Measurements from ENCODE around the gene SIK3.

The SIK3 gene

GRCh38 chr11:116833491-116833815 lies 264.8 kb downstream of the SIK3 start:
- no peak for DNase-seq

DNA sequence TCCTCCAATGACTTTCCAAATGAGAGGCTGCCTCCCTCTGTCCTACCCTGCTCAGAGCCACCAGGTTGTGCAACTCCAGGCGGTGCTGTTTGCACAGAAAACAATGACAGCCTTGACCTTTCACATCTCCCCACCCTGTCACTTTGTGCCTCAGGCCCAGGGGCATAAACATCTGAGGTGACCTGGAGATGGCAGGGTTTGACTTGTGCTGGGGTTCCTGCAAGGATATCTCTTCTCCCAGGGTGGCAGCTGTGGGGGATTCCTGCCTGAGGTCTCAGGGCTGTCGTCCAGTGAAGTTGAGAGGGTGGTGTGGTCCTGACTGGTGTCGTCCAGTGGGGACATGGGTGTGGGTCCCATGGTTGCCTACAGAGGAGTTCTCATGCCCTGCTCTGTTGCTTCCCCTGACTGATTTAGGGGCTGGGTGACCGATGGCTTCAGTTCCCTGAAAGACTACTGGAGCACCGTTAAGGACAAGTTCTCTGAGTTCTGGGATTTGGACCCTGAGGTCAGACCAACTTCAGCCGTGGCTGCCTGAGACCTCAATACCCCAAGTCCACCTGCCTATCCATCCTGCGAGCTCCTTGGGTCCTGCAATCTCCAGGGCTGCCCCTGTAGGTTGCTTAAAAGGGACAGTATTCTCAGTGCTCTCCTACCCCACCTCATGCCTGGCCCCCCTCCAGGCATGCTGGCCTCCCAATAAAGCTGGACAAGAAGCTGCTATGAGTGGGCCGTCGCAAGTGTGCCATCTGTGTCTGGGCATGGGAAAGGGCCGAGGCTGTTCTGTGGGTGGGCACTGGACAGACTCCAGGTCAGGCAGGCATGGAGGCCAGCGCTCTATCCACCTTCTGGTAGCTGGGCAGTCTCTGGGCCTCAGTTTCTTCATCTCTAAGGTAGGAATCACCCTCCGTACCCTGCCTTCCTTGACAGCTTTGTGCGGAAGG lies 265.6 kb downstream of the SIK3 start:
- no peak for DNase-seq

- no peak for DNase-seq
Measured at GRCh38 chr11:116831790-116832349, 266.4 kb downstream of the SIK3 start.

DNA sequence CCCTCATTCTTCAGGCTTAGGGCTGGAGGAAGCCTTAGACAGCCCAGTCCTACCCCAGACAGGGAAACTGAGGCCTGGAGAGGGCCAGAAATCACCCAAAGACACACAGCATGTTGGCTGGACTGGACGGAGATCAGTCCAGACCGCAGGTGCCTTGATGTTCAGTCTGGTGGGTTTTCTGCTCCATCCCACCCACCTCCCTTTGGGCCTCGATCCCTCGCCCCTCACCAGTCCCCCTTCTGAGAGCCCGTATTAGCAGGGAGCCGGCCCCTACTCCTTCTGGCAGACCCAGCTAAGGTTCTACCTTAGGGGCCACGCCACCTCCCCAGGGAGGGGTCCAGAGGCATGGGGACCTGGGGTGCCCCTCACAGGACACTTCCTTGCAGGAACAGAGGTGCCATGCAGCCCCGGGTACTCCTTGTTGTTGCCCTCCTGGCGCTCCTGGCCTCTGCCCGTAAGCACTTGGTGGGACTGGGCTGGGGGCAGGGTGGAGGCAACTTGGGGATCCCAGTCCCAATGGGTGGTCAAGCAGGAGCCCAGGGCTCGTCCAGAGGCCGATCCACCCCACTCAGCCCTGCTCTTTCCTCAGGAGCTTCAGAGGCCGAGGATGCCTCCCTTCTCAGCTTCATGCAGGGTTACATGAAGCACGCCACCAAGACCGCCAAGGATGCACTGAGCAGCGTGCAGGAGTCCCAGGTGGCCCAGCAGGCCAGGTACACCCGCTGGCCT lies 267.9 kb downstream of the SIK3 start:
- DNase-seq, result no peak

DNA sequence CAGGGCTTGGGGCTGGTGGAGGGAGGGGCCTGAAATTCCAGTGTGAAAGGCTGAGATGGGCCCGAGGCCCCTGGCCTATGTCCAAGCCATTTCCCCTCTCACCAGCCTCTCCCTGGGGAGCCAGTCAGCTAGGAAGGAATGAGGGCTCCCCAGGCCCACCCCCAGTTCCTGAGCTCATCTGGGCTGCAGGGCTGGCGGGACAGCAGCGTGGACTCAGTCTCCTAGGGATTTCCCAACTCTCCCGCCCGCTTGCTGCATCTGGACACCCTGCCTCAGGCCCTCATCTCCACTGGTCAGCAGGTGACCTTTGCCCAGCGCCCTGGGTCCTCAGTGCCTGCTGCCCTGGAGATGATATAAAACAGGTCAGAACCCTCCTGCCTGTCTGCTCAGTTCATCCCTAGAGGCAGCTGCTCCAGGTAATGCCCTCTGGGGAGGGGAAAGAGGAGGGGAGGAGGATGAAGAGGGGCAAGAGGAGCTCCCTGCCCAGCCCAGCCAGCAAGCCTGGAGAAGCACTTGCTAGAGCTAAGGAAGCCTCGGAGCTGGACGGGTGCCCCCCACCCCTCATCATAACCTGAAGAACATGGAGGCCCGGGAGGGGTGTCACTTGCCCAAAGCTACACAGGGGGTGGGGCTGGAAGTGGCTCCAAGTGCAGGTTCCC lies 268.6 kb downstream of the SIK3 start, which contains the start of gene APOC3:
Gene APOC3 (plus strand): TSS at position 383 of the 659 bp plus-strand sequence. CDS start 676 bp downstream, outside the sequence.
- no peak for DNase-seq

GRCh38 chr11:116828632-116829524 lies 269.4 kb downstream of the SIK3 start:
- DNase-seq, result no peak

DNA sequence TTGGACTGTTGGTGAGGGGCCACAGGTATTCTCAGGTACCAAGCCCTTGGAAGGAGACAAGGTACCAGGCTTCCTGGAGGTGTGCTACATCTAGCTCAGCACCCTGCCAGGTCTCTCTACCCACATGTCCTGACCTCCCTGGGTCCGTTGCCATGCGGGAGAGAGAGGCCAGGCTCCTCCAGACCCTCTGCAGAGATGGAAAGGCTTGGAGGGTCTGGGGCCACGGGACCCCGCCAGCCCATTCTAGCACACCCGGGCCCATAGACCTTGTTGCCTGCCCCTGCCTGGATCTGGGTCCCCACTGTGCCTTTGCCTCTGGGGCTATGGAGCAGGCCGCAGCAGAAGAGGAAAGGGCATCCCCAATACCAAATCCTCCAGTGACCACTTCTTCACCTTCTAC lies 270.8 kb downstream of the SIK3 start:
- DNase-seq, result no peak

DNA sequence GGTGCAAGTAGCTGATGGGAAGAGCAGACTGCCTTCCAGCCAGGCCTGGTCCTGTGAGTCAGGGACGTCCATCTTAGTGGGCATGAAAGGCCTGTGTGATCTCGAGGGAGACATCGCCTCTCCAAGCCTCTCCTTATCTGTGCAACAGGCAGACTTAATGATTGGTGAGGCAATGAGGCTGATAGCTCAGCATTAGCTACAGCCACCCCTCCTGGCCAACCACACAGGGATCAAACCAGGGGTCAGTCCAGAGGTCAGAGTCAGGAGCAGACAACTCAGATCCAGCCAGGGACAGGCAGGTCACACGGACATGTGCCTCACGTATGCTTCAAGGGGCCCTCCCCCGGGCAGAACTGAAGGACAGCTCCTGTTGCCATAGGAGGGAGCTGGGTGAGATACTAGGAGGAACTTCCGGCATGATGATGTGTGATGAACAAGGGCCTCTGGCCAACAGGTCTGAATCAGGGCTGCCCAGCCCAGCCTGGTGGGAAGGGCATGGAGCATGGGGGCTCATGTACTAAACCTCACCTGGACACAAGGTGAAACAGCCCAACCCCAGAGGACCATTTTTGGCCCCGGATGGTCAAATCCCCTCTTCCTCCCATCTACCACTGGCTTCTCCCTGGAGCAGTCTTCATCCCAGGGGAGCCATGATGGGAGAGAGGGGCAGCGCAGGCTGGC lies 271.3 kb downstream of the SIK3 start:
- DNase-seq, result no peak

GRCh38 chr11:116825854-116826750 lies 272.1 kb downstream of the SIK3 start:
- DNase-seq, result no peak

- no peak for DNase-seq
Measured at GRCh38 chr11:116825434-116825833, 272.8 kb downstream of the SIK3 start.

DNA sequence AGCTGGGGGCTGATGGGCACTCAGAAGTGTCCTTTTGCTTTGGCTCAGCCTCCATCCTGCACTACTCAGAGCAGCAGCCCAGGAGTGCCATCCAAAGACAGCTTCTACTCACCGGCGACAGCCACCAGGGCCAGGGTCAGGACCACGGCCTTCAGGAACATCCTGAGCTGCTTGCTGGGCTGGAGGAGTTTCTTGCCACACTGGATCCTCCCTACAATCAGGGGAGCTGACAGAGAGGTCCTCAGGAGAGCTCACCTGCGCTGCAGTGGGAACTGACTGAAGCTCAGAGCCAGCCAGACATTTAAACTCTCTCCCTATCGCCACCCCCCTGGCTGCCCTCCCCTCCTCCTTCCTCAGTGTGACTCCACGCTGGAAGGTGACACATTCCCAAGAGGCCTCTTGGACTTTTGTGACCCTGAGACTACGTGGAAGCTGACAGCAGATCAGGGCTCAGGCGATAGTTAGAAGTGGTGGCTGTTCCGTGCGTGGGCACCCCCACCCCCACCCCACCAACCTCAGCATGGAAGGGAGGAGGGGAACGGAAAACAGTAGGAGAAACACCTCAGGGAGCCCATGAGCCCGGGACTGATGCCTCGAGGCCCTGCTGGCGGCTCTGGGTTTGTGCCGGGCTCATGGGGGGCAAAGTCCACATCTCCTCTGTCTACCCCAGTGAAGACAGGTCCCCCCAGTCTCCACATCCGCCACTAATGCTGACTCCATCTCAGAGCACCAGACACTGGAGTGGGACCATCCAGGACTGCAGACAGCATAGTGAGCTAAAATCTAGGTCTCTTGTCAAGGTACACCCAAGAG lies 275.0 kb downstream of the SIK3 start, which contains the start of gene APOA4:
Gene APOA4 (minus strand): TSS at position 274 of the 813 bp plus-strand sequence. CDS start 113 bp downstream, at position 161.
- DNase-seq, result no peak

DNA sequence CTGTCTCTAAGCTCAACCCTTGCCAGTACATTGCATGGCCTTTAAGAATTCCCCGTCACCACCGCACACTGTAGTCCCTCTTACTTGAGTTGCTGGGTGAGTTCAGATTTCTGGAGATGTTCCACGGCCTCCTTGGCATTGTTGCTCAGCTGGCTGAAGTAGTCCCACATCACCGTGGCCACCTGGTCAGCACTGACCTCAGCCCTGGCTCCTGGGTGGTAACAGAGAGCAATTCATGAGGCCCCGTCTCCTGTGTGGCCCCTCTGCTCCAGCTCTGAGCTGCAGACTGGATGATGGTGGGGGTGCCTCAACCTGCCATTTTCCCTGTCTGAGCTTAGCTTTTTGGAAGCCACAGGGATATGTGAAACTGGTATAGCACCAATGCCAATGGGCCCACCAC lies 275.7 kb downstream of the SIK3 start:
- DNase-seq, result no peak

GRCh38 chr11:116821050-116821918 lies 276.9 kb downstream of the SIK3 start:
- no peak for DNase-seq

- DNase-seq, result no peak
Measured at GRCh38 chr11:116819049-116819448, 279.2 kb downstream of the SIK3 start.

DNA sequence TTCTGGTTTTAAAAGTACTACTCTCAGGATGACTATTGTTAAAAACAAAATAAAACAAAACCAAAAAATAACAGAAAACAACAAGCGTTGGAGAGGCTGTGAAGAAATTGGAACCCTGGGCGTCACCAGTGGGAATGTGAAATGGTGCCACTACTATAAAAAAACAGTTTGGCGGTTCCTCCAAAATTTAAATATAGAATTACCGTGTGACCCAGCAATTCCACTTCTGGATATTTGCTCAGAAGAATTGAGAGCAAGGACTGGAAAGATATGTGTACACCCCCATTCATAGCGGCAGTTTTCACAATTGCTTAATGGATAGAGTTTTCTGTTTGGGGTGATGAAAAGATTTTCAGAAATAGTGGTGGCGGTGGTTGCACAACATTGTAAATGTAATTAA lies 283.7 kb downstream of the SIK3 start:
- DNase-seq, result no peak

- DNase-seq, result no peak
Measured at GRCh38 chr11:116813781-116814471, 284.3 kb downstream of the SIK3 start.

- DNase-seq, result no peak
Measured at GRCh38 chr11:116813170-116813569, 285.1 kb downstream of the SIK3 start.

DNA sequence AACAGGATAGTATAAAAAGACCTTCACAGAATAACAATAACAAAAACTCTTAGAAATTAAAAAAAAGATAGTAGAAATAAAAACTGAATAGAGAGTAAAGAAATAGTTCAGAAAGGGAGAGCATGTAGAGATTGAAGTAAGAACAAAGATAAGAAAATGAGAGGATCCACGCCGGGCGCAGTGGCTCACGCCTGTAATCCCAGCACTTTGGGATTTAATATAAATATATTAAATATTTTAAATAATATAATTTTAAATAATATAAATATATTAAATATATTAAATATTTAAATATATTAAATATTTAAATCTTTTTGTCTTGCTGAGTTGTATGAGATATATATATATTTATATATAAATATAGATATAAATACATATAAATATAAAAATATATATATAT lies 286.1 kb downstream of the SIK3 start:
- no peak for DNase-seq

Measured in activated CD8-positive, alpha-beta memory T cell treated with anti-CD3 and anti-CD28 coated beads, Interleukin-2, amount 50 U/mL, for 48 hours (primary cell).